Islet of Langerhans (tissue), 1 donor: ENCODE measurements around the gene ERP27.

Experiments used
- FAIRE-seq: peaks from one replicate; lab custom pipeline; 2011; peaks lifted over from hg19 to GRCh38; lab: Jason Lieb, UNC

Gene ERP27

GRCh38 chr12:14901228-14901562 lies 37.1 kb downstream of the ERP27 start:
- no peak for FAIRE-seq

- FAIRE-seq: no peak
These were observed 37.7 kb downstream of the ERP27 start for GRCh38 chr12:14900521-14901227.

GRCh38 chr12:14896521-14897169 lies 41.7 kb downstream of the ERP27 start:
- no peak for FAIRE-seq

- no peak for FAIRE-seq
These were observed 44.7 kb downstream of the ERP27 start for GRCh38 chr12:14893506-14894250.

- FAIRE-seq: no peak
These were observed 45.4 kb downstream of the ERP27 start for GRCh38 chr12:14892726-14893505.

- no peak for FAIRE-seq
These were observed 47.6 kb downstream of the ERP27 start for GRCh38 chr12:14890701-14891100.

GRCh38 chr12:14886271-14886670 lies 52.1 kb downstream of the ERP27 start:
- FAIRE-seq: no peak

GRCh38 chr12:14885718-14886221 lies 52.6 kb downstream of the ERP27 start, which contains the start of gene MGP:
Gene MGP (minus strand): TSS chr12:14885854. CDS start chr12:14885791, 63 bp downstream.
- no peak for FAIRE-seq

GRCh38 chr12:14884458-14884878 lies 53.9 kb downstream of the ERP27 start:
- FAIRE-seq: peak; percentile 71

- FAIRE-seq: no peak
These were observed 54.7 kb downstream of the ERP27 start for GRCh38 chr12:14883686-14884085.

- FAIRE-seq: no peak
These were observed 57.4 kb downstream of the ERP27 start for GRCh38 chr12:14880890-14881453.

- no peak for FAIRE-seq
These were observed 59.0 kb downstream of the ERP27 start for GRCh38 chr12:14879222-14879933.

GRCh38 chr12:14878488-14878887 lies 59.8 kb downstream of the ERP27 start:
- no peak for FAIRE-seq

GRCh38 chr12:14876833-14877232 lies 61.5 kb downstream of the ERP27 start:
- no peak for FAIRE-seq

- FAIRE-seq: no peak
These were observed 63.5 kb downstream of the ERP27 start for GRCh38 chr12:14874882-14875281.

GRCh38 chr12:14873440-14874185 lies 64.7 kb downstream of the ERP27 start:
- FAIRE-seq: no peak

- FAIRE-seq: no peak
These were observed 66.5 kb downstream of the ERP27 start for GRCh38 chr12:14871886-14872285.

GRCh38 chr12:14871247-14871646 lies 67.1 kb downstream of the ERP27 start:
- FAIRE-seq: no peak

GRCh38 chr12:14868916-14869506 lies 69.3 kb downstream of the ERP27 start:
- FAIRE-seq: no peak
